ENCODE results near the gene GRK7.

GRK7 gene

DNA sequence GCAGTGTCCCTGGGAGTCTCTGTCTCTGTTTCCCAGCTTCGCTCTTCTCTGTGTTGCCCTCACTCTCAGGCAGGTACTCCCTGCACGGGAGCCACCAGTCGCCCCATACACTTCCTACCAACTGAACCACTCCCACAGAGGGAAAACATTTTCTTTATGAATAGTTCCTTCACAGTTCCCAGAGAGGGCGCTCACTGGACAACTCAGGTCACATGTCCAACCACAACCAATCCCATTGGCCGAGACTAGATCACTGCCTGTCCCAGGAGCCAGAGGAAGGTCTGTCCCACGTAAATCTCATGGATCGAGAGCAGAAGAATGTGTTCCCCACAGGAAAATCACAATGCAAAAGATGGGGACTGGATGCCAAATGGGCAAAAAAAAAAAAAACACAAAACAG lies 26.1 kb downstream of the GRK7 start:
- no peak for DNase-seq (ENCODE audit: low read depth)
- no peak overlapping the region for H3K4me3 ChIP-seq (ENCODE audit: low read depth, low read length)
- TF ChIP-seq, protein P1, sequence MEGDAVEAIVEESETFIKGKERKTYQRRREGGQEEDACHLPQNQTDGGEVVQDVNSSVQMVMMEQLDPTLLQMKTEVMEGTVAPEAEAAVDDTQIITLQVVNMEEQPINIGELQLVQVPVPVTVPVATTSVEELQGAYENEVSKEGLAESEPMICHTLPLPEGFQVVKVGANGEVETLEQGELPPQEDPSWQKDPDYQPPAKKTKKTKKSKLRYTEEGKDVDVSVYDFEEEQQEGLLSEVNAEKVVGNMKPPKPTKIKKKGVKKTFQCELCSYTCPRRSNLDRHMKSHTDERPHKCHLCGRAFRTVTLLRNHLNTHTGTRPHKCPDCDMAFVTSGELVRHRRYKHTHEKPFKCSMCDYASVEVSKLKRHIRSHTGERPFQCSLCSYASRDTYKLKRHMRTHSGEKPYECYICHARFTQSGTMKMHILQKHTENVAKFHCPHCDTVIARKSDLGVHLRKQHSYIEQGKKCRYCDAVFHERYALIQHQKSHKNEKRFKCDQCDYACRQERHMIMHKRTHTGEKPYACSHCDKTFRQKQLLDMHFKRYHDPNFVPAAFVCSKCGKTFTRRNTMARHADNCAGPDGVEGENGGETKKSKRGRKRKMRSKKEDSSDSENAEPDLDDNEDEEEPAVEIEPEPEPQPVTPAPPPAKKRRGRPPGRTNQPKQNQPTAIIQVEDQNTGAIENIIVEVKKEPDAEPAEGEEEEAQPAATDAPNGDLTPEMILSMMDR (IDR thresholded peaks at IDR 0.05; ENCODE audit: control insufficient read depth, extremely low read depth, insufficient read depth) = no peak

DNA sequence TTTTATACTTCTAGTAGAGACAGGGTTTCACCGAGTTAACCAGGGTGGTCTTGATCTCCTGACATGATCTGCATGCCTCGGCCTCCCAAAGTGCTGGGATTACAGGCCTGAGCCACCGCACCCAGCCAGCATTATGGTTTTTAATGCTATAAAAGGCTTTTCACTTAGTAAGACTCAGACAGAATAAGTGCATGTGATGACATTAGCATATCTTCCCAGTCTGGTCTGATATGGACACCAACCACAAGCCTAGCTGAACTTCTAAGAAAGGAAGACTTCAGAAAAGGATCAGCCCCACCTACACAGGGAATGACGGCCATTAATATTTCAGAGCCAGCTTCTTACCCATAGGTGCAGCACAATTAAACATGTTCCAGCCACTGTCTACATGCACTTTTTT lies 27.0 kb downstream of the GRK7 start:
- no peak for DNase-seq (ENCODE audit: low read depth)
- no peak overlapping the region for H3K4me3 ChIP-seq (ENCODE audit: low read depth, low read length)
- TF ChIP-seq, protein P1 (IDR thresholded peaks at IDR 0.05; ENCODE audit: control insufficient read depth, extremely low read depth, insufficient read depth) = no peak

DNA sequence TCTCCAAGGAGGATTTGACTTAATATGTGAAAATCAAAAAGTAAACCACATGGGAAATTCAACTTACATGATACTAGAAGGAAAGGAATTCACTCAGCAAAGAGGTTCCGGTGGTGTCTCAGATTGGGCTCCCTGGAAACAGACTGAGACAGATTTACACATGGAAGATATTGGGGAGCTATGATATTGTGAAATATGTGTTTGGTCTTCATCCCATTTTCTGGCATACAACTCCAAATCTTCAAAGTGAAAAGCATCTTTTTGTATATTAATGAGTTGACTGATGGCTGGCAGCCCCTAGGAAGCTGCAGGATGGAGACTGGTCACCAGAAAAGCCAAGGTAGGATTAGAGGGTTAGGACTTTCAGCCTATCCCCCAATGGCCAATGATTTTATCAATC lies 29.3 kb downstream of the GRK7 start:
- H3K4me3 ChIP-seq (ENCODE audit: low read depth, low read length) = no peak overlapping the region
- DNase-seq (ENCODE audit: low read depth) = no peak
- TF ChIP-seq, protein P1 (IDR thresholded peaks at IDR 0.05; ENCODE audit: control insufficient read depth, extremely low read depth, insufficient read depth) = no peak

DNA sequence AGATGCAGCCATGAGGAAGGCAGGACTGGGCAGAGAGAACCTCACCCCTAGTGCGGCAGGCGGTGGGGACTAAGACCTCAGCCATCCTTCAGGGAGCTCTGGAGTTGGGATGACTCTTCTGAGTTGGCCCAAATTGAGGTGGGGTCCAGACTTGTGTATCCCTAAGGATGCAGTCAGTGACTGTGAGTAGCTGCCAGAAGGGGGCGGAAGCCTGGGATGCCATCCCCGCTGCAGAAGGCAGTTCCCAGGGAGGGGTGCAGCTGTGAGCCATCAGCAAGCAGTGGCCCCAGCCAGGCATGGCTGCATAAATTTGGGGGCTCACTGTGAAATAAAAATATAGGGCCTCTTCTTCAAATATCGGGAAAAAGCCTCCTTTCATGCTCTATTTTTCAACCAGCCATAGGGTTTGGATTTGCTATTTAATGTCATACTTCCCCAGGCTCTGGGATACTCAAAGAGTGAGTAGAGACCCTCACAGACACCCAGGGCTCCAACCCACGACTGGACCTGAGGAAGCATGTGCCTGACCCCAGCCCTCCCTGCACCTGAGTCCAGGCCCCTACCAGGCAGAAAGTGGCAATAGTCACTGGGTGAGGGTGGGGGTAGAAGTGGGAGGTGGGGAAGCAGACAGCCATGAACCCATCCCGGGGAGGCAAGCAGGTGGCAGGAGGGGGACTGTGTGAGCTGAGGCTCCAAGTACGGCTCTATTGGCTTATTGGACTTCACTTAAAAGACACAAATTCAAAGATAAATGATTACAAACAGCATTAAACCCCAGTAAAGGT lies 30.5 kb downstream of the GRK7 start:
- no peak for DNase-seq (ENCODE audit: low read depth)
- TF ChIP-seq, protein P1 (IDR thresholded peaks at IDR 0.05; ENCODE audit: control insufficient read depth, extremely low read depth, insufficient read depth) = no peak

DNA sequence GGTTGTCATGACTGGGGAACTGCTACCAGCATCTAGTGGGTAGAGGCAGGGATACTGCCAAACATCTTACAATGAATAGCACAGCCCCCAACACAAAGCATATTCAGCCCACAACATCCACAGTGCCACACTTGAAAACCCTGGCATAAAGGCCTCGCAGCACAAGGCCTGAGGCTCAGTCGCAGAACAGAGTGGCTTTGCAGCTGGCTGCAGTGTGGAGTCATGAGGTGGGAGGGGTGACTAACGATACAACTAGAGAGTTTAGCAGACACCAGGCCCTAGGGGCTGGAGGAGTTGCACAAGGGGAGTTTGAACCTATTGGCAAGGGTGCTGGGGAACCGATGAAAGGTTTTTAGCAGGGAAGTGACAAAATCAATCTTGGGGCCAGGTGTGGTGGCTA lies 32.1 kb downstream of the GRK7 start:
- no peak for DNase-seq (ENCODE audit: low read depth)
- TF ChIP-seq, protein P1 (IDR thresholded peaks at IDR 0.05; ENCODE audit: control insufficient read depth, extremely low read depth, insufficient read depth) = no peak
- no peak overlapping the region for H3K4me3 ChIP-seq (ENCODE audit: low read depth, low read length)

More for the DNA sequence above, 30.5 kb downstream of the GRK7 start:
- H3K4me3 ChIP-seq (ENCODE audit: low read depth, low read length) = no peak overlapping the region

DNA sequence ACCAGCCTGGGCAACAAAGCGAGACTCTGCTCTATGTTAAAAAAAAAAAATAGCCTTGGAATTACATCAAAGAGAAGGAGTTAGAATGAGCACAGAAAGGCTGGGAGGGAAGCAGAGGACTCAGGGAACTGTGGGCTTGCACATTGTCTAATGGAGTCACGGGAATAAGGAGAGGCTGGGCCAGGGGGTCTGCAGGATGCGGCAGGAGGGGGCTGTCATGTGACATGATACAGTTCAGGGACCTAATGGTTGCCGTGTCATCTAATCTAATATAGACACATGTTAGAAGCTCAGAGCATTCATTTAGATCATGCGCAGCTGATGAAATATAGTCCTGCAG lies 32.5 kb downstream of the GRK7 start:
- no peak overlapping the region for H3K4me3 ChIP-seq (ENCODE audit: low read depth, low read length)
- DNase-seq (ENCODE audit: low read depth) = no peak
- TF ChIP-seq, protein P1 (IDR thresholded peaks at IDR 0.05; ENCODE audit: control insufficient read depth, extremely low read depth, insufficient read depth) = no peak

Data from LNCaP clone FGC (cell line).